GM12873 (cell line): ENCODE results near the gene CNPY1.

Experiments
- CTCF ChIP-seq: IDR thresholded peaks from 2 replicates; pipeline ENCODE4 v1.5.1; 2012; ENCODE audit warnings: low read depth, mild to moderate bottlenecking, moderate library complexity, low read length, control low read depth; ENCODE audit not compliant: insufficient read depth; ENCODE audit errors: missing control alignments

The CNPY1 gene

GRCh38 chr7:155570171-155570958 lies 24.0 kb upstream of the CNPY1 start:
- TF ChIP-seq CTCF, result no peak

GRCh38 chr7:155569681-155570080 lies 23.3 kb upstream of the CNPY1 start:
- TF ChIP-seq CTCF, result no peak

GRCh38 chr7:155568842-155569494 lies 22.6 kb upstream of the CNPY1 start:
- no peak for TF ChIP-seq CTCF

GRCh38 chr7:155568333-155568660 lies 21.9 kb upstream of the CNPY1 start:
- no peak for TF ChIP-seq CTCF

- TF ChIP-seq CTCF, result no peak
These were observed 21.4 kb upstream of the CNPY1 start for GRCh38 chr7:155567646-155568332.

- no peak for TF ChIP-seq CTCF
These were observed 19.9 kb upstream of the CNPY1 start for GRCh38 chr7:155566011-155566836.
